ENCODE measurements around the gene ZYG11B. TPM values are rescaled to one million over a fixed set of nuclear protein-coding genes. Genes with fewer than 3 reads are reported as not detected.

ZYG11B gene
- total and polyA plus RNA-seq, 9 of the 15 experiments (the other 6 are each of a cell fraction or from before 2014, with no cell fraction given), result 4.9 to 22.2 (median 12.2) TPM

DNA sequence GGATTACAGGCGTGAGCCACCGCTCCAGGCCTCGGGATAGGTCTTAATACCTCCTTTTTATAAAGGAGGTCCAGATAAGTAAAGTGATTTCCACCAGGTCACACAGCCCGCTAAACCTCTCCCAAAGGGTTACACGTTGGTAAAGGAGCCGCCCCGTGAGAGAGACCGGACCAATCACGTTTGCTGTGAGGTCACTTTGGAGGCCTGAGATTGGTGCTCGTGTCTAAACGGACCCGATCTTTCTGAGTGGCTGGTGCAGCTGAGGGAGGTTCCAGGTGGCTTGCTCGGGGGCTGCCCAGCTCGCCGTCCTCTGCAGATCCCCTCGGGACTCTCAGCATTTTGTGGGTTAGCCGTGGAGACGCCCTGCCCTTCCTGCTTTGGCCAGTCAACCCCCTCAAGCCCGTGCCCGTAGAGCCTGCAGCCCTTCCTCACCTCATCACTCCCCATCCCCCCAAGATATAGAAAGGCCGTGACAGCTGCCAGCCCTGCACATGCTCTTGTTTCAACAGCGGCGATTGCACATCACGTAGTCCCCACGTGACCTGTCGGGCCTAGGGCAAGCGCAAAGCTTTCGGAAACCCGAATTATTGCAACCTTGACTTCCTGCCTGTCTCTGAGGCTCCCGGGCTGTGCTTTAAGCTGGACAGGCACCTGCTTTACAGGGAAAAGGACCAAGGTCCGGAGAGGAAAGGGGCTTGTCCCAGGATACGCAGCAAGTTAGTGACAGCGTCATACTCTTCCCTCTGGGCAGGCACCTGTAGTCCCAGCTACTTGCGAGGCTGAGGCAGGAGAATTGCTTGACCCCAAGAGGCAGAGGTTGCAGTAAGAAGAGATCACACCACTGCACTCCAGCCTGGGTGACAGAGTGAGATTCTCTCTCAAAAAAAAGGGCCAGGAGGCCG, 23.1 kb upstream of the ZYG11B start (continued):
- TF ChIP-seq, protein P1, sequence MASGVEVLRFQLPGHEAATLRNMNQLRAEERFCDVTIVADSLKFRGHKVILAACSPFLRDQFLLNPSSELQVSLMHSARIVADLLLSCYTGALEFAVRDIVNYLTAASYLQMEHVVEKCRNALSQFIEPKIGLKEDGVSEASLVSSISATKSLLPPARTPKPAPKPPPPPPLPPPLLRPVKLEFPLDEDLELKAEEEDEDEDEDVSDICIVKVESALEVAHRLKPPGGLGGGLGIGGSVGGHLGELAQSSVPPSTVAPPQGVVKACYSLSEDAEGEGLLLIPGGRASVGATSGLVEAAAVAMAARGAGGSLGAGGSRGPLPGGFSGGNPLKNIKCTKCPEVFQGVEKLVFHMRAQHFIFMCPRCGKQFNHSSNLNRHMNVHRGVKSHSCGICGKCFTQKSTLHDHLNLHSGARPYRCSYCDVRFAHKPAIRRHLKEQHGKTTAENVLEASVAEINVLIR (CRISPR knock-in tag; IDR thresholded peaks at IDR 0.05), result peak; percentile 32; the same call in 1 of the 2 replicates
- TF ChIP-seq, protein P2, sequence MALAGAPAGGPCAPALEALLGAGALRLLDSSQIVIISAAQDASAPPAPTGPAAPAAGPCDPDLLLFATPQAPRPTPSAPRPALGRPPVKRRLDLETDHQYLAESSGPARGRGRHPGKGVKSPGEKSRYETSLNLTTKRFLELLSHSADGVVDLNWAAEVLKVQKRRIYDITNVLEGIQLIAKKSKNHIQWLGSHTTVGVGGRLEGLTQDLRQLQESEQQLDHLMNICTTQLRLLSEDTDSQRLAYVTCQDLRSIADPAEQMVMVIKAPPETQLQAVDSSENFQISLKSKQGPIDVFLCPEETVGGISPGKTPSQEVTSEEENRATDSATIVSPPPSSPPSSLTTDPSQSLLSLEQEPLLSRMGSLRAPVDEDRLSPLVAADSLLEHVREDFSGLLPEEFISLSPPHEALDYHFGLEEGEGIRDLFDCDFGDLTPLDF (CRISPR knock-in tag; IDR thresholded peaks at IDR 0.05), result peak; percentile 79; the same call in 1 of the 2 replicates
- TF ChIP-seq NBN (IDR thresholded peaks at IDR 0.05; ENCODE audit: low read depth), result peak; percentile 84
- no peak for TF ChIP-seq ERF (CRISPR knock-in tag; IDR thresholded peaks at IDR 0.05)
- peak in 1 of 2 experiments; percentile 16; a peak in 1 of 4 replicates for TF ChIP-seq KDM4B (IDR thresholded peaks at IDR 0.05; ENCODE audit: borderline replicate concordance in 2 of 2, low read depth in 1 of 2)
- TF ChIP-seq CAMTA2 (CRISPR knock-in tag; conservative IDR thresholded peaks at IDR 0.05), result no peak
- TF ChIP-seq NELFE (IDR thresholded peaks at IDR 0.05; ENCODE audit: insufficient read depth, insufficient read length), result no peak
- TF ChIP-seq, protein P3, sequence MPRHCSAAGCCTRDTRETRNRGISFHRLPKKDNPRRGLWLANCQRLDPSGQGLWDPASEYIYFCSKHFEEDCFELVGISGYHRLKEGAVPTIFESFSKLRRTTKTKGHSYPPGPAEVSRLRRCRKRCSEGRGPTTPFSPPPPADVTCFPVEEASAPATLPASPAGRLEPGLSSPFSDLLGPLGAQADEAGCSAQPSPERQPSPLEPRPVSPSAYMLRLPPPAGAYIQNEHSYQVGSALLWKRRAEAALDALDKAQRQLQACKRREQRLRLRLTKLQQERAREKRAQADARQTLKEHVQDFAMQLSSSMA (CRISPR knock-in tag; IDR thresholded peaks at IDR 0.05), result no peak
- TF ChIP-seq RAD51 (IDR thresholded peaks at IDR 0.05; ENCODE audit: borderline replicate concordance, low read depth), result peak; percentile 95
- no peak for TF ChIP-seq SRSF1 (IDR thresholded peaks at IDR 0.05; ENCODE audit: low read depth, low read length)
- TF ChIP-seq, protein P4, sequence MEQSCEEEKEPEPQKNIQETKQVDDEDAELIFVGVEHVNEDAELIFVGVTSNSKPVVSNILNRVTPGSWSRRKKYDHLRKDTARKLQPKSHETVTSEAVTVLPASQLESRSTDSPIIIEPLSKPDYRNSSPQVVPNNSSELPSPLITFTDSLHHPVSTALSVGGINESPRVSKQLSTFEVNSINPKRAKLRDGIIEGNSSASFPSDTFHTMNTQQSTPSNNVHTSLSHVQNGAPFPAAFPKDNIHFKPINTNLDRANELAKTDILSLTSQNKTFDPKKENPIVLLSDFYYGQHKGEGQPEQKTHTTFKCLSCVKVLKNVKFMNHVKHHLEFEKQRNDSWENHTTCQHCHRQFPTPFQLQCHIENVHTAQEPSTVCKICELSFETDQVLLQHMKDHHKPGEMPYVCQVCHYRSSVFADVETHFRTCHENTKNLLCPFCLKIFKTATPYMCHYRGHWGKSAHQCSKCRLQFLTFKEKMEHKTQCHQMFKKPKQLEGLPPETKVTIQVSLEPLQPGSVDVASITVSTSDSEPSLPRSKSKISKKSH (CRISPR knock-in tag; IDR thresholded peaks at IDR 0.05), result no peak
- TF ChIP-seq TCFL5 (CRISPR knock-in tag; conservative IDR thresholded peaks at IDR 0.05), result no peak
- TF ChIP-seq ZNF263 (CRISPR knock-in tag; IDR thresholded peaks at IDR 0.05; ENCODE audit: borderline replicate concordance), result peak; percentile 35; the same call in 1 of the 2 replicates
- TF ChIP-seq, protein P5, sequence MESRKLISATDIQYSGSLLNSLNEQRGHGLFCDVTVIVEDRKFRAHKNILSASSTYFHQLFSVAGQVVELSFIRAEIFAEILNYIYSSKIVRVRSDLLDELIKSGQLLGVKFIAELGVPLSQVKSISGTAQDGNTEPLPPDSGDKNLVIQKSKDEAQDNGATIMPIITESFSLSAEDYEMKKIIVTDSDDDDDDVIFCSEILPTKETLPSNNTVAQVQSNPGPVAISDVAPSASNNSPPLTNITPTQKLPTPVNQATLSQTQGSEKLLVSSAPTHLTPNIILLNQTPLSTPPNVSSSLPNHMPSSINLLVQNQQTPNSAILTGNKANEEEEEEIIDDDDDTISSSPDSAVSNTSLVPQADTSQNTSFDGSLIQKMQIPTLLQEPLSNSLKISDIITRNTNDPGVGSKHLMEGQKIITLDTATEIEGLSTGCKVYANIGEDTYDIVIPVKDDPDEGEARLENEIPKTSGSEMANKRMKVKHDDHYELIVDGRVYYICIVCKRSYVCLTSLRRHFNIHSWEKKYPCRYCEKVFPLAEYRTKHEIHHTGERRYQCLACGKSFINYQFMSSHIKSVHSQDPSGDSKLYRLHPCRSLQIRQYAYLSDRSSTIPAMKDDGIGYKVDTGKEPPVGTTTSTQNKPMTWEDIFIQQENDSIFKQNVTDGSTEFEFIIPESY (CRISPR knock-in tag; IDR thresholded peaks at IDR 0.05), result peak; percentile 79
- peak; percentile 82 for TF ChIP-seq MEIS2 (IDR thresholded peaks at IDR 0.05; ENCODE audit: partially characterized antibody)
- 0 out of 2 replicates have a peak, but pooled peaks have one; percentile 13 for TF ChIP-seq POLR2AphosphoS5 (IDR thresholded peaks at IDR 0.05; ENCODE audit: control insufficient read depth, insufficient read depth, low read depth, low read length)
- 0 out of 4 replicates have a peak, but pooled peaks have one; percentile 29 to 62 for TF ChIP-seq TBL1XR1 (IDR thresholded peaks at IDR 0.05; ENCODE audit: low read length in 2 of 2)
- TF ChIP-seq CC2D1A (IDR thresholded peaks at IDR 0.05), result 0 out of 2 replicates have a peak, but pooled peaks have one; percentile 38
- peak; percentile 96 for TF ChIP-seq CEBPB (tag; IDR thresholded peaks at IDR 0.05)
- no peak for TF ChIP-seq ZNF780A (CRISPR knock-in tag; IDR thresholded peaks at IDR 0.05)
- TF ChIP-seq ZNF184 (CRISPR knock-in tag; IDR thresholded peaks at IDR 0.05), result no peak

All from K562 (cell line).